K562 (cell line): ENCODE results near the gene POLR2J. TPM values are rescaled to one million over a fixed set of nuclear protein-coding genes. Genes with fewer than 3 reads are reported as not detected.
A peak's percentile ranks its signal among the peaks of the same experiment; 100 is the strongest.

ENCODE experiments used
- AFF1 ChIP-seq, 2 experiments: fragments of 450-650 bp; IDR thresholded peaks; 2 replicates each; pipeline ENCODE4 v1.6.1; 2018; ENCODE audit warnings: mild to moderate bottlenecking in 2 of 2, low read depth in 1 of 2; ENCODE audit not compliant: partially characterized antibody in 2 of 2
- AFF4 ChIP-seq: sonication (generic); formaldehyde crosslinking; IDR thresholded peaks from 2 replicates; pipeline ENCODE4 v1.8.0; 2023; ENCODE audit warnings: mild to moderate bottlenecking, missing genetic modification reagents
- ARID1B ChIP-seq: fragments of 450-650 bp; IDR thresholded peaks from 2 replicates; pipeline ENCODE4 v1.6.1; 2016; ENCODE audit warnings: antibody characterized with exemption, mild to moderate bottlenecking, inconsistent platforms
- CC2D1A ChIP-seq: fragments of 450-650 bp; IDR thresholded peaks from 2 replicates; pipeline ENCODE4 v1.6.1; 2017; ENCODE audit warnings: mild to moderate bottlenecking
- CHD4 ChIP-seq: fragments of 200-600 bp; sonication (generic); IDR thresholded peaks from 3 replicates; pipeline ENCODE4 v1.6.1; 2012; ENCODE audit warnings: low read depth, mild to moderate bottlenecking, mixed read lengths, low read length, inconsistent platforms; ENCODE audit not compliant: insufficient read depth, insufficient replicate concordance, poor library complexity, severe bottlenecking
- DLX4 ChIP-seq: fragments of 250-450 bp; sonication (Bioruptor Pico); IDR thresholded peaks from 2 replicates; pipeline ENCODE4 v1.6.1; 2021; ENCODE audit warnings: mild to moderate bottlenecking
- E2F1 ChIP-seq: sonication (generic); formaldehyde crosslinking; IDR thresholded peaks from 2 replicates; pipeline ENCODE4 v1.8.1; 2023; ENCODE audit warnings: mild to moderate bottlenecking, missing genetic modification reagents, moderate library complexity
- GABPB1 ChIP-seq: sonication (generic); formaldehyde crosslinking; IDR thresholded peaks from 2 replicates; pipeline ENCODE4 v1.8.0; 2022; ENCODE audit warnings: mild to moderate bottlenecking, missing genetic modification reagents
- HMBOX1 ChIP-seq: sonication (generic); IDR thresholded peaks from 2 replicates; pipeline ENCODE4 v1.6.1; 2016
- PHF20 ChIP-seq: fragments of 450-650 bp; IDR thresholded peaks from 2 replicates; pipeline ENCODE4 v1.6.1; 2018; ENCODE audit not compliant: partially characterized antibody
- RAD51 ChIP-seq: fragments of 450-650 bp; IDR thresholded peaks from 2 replicates; pipeline ENCODE4 v1.7.1; 2016; ENCODE audit warnings: low read depth, mild to moderate bottlenecking, borderline replicate concordance
- USF2 ChIP-seq: sonication (generic); formaldehyde crosslinking; IDR thresholded peaks from 2 replicates; pipeline ENCODE4 v1.5.0; 2020; ENCODE audit warnings: missing genetic modification reagents
- ZFP1 ChIP-seq: fragments of 450-650 bp; formaldehyde crosslinking; IDR thresholded peaks from 2 replicates; pipeline ENCODE4 v1.4.0; 2020; ENCODE audit warnings: mild to moderate bottlenecking, mixed read lengths
- ZNF140 ChIP-seq: fragments of 250-450 bp; sonication (Bioruptor Pico); IDR thresholded peaks from 2 replicates; pipeline ENCODE4 v1.8.0; 2021; ENCODE audit warnings: moderate library complexity, mild to moderate bottlenecking, inconsistent platforms
- ZNF41 ChIP-seq: fragments of 250-450 bp; sonication (Bioruptor Pico); conservative IDR thresholded peaks from 2 replicates; pipeline ENCODE4 v1.4.0; 2020; ENCODE audit warnings: mild to moderate bottlenecking
- ZNF668 ChIP-seq: fragments of 250-450 bp; sonication (Bioruptor Pico); IDR thresholded peaks from 2 replicates; pipeline ENCODE4 v1.8.0; 2022; ENCODE audit warnings: mild to moderate bottlenecking, inconsistent platforms
- polyA plus RNA-seq, 8 experiments: library from polyadenylated mRNA; depleted of rRNA in 4 of 8; stranded (reverse) in 5 of 8; unstranded in 3 of 8; fragments of >200 nt; fragmentation: Nextera tagmentation in 2 of 8; fragmentation: Illumina TruSeq in 1 of 8; extraction: Ambion mirVana in 2 of 8; extraction: Trizol in 1 of 8; gene quantifications; 2 replicates each; pipeline versions ENCODE4 v1.2.1 to v1.2.3, GENCODE V29; 2011 to 2014; ENCODE audit warnings: inconsistent platforms in 1 of 8, missing spikeins in 1 of 8
- total RNA-seq, 7 experiments: library from RNA; depleted of rRNA in 6 of 7; stranded (reverse); fragments of >200 nt in 6 of 7; fragmentation: Illumina TruSeq in 2 of 7; extraction: Trizol in 2 of 7; gene quantifications; 2 replicates each; pipeline versions ENCODE4 v1.2.1 to v1.2.3, GENCODE V29; 2011 to 2021; ENCODE audit warnings: low replicate concordance in 1 of 7

The POLR2J gene
- total and polyA plus RNA-seq, 9 of the 15 experiments (the other 6 are each of a cell fraction or from before 2014, with no cell fraction given), result 32.3 to 220 (median 113) TPM

- TF ChIP-seq CHD4, result no peak
- TF ChIP-seq USF2, result no peak
- TF ChIP-seq GABPB1 (CRISPR knock-in tag), result no peak
- no peak for TF ChIP-seq AFF4 (CRISPR knock-in tag)
- TF ChIP-seq CC2D1A, result no peak
- TF ChIP-seq ZNF41 (CRISPR knock-in tag), result no peak
- peak; percentile 78 for TF ChIP-seq ARID1B
- no peak for TF ChIP-seq ZNF668
- no peak for TF ChIP-seq ZNF140
- TF ChIP-seq ZFP1 (CRISPR knock-in tag), result no peak
- peak; percentile 26 for TF ChIP-seq PHF20
- TF ChIP-seq AFF1 (IDR thresholded peaks at IDR 0.05; ENCODE audit: low read depth in 1 of 2, partially characterized antibody in 2 of 2), result no peak
- no peak for TF ChIP-seq RAD51
- TF ChIP-seq E2F1 (CRISPR knock-in tag), result no peak
- TF ChIP-seq DLX4 (CRISPR knock-in tag), result no peak
- no peak for TF ChIP-seq HMBOX1
These were observed 33.6 kb downstream of the POLR2J start (continued) for GRCh38 chr7:102444961-102445673.
